Coronary artery (tissue), 2 donors: Measurements from ENCODE around the gene TMC3.
A peak's percentile ranks its signal among the peaks of the same experiment; 100 is the strongest.
"Not testable (repeated sequence)": the region's sequence is repeated elsewhere in the genome, so short reads cannot be mapped to it uniquely, and the experiment has no call there.

ENCODE experiments used
- DNase-seq: peaks from one replicate; pipeline ENCODE4 v3.0.0-alpha.2; 2017; ENCODE audit warnings: low spot score
- H3K27ac ChIP-seq, 2 donors: fragments of 200-600 bp; sonication (generic); one replicate each; pipeline ENCODE4 v1.5.1; 2016 to 2019
- H3K4me3 ChIP-seq: fragments of 200-600 bp; sonication (generic); 2 replicates; pipeline ENCODE4 v1.5.1; 2016; ENCODE audit warnings: mild to moderate bottlenecking, moderate library complexity
- CTCF ChIP-seq: fragments of 200-600 bp; sonication (generic); IDR thresholded peaks from one replicate; pipeline ENCODE4 v1.5.1; 2019; ENCODE audit warnings: antibody characterized with exemption

The TMC3 gene

GRCh38 chr15:81332326-81332725 lies 41.7 kb downstream of the TMC3 start:
- Histone ChIP-seq H3K27ac (no peak overlapping the region), H3K4me3 (no peak overlapping the region)
- no peak for TF ChIP-seq CTCF
- DNase-seq = peak; percentile 62

- TF ChIP-seq CTCF = no peak
- Histone ChIP-seq H3K27ac (no peak overlapping the region), H3K4me3 (no peak overlapping the region)
- DNase-seq = peak; percentile 36
These were observed 42.4 kb downstream of the TMC3 start for GRCh38 chr15:81331600-81331999.

- peak; percentile 40 for DNase-seq
- H3K27ac ChIP-seq = not testable (repeated sequence)
- H3K4me3 ChIP-seq = peak overlapping the region; percentile 29
These were observed 42.9 kb downstream of the TMC3 start for GRCh38 chr15:81331141-81331540.

- TF ChIP-seq CTCF = no peak
- peak; percentile 11 for DNase-seq
- Histone ChIP-seq H3K27ac (no peak overlapping the region), H3K4me3 (no peak overlapping the region)
These were observed 43.5 kb downstream of the TMC3 start for GRCh38 chr15:81330366-81331090.

- no peak overlapping the region for H3K27ac ChIP-seq
- no peak for DNase-seq
- H3K4me3 ChIP-seq = no peak overlapping the region
- no peak for TF ChIP-seq CTCF
These were observed 44.6 kb downstream of the TMC3 start for GRCh38 chr15:81329446-81329845.

GRCh38 chr15:81327516-81327915 lies 46.5 kb downstream of the TMC3 start:
- Histone ChIP-seq H3K4me3 (no peak overlapping the region), H3K27ac (peak overlapping the region in 1 of 2 donors; percentile 24)
- no peak for TF ChIP-seq CTCF
- DNase-seq = no peak

GRCh38 chr15:81326466-81327212 lies 47.4 kb downstream of the TMC3 start:
- no peak for TF ChIP-seq CTCF
- no peak for DNase-seq

More at GRCh38 chr15:81326466-81327212, 47.4 kb downstream of the TMC3 start:
- H3K4me3 ChIP-seq = no peak overlapping the region
- H3K27ac ChIP-seq = peak overlapping the region in 1 of 2 donors; percentile 3
